Hepatocyte (in vitro differentiated cells): Measurements from ENCODE around the gene SRC. TPM values are rescaled to one million over a fixed set of nuclear protein-coding genes. Genes with fewer than 3 reads are reported as not detected.

ENCODE experiments used
- DNase-seq: peaks from one replicate; pipeline ENCODE4 v3.0.0-alpha.2; 2016; ENCODE audit warnings: low spot score
- H2AFZ ChIP-seq: fragments of 200-600 bp; sonication (generic); 2 replicates; pipeline ENCODE4 v1.6.0; 2016; ENCODE audit warnings: antibody characterized with exemption, mild to moderate bottlenecking
- H3K27ac ChIP-seq: fragments of 200-600 bp; sonication (generic); 2 replicates; pipeline ENCODE4 v1.5.1; 2016; ENCODE audit warnings: mild to moderate bottlenecking
- H3K27me3 ChIP-seq: fragments of 200-600 bp; sonication (generic); 2 replicates; pipeline ENCODE4 v1.6.1; 2016
- H3K36me3 ChIP-seq: fragments of 200-600 bp; sonication (generic); replicated peaks from 2 replicates; pipeline ENCODE4 v1.5.1; 2016; ENCODE audit warnings: low read depth; ENCODE audit not compliant: insufficient read depth
- H3K4me1 ChIP-seq: fragments of 200-600 bp; sonication (generic); 2 replicates; pipeline ENCODE4 v1.5.1; 2016; ENCODE audit warnings: mild to moderate bottlenecking, moderate library complexity; ENCODE audit not compliant: insufficient read depth
- H3K4me2 ChIP-seq: fragments of 200-600 bp; sonication (generic); 2 replicates; pipeline ENCODE4 v1.6.0; 2016
- H3K4me3 ChIP-seq: fragments of 200-600 bp; sonication (generic); 2 replicates; pipeline ENCODE4 v1.5.1; 2016; ENCODE audit warnings: mild to moderate bottlenecking
- H3K79me2 ChIP-seq: fragments of 200-600 bp; sonication (generic); 2 replicates; pipeline ENCODE4 v1.6.0; 2017; ENCODE audit warnings: mild to moderate bottlenecking
- H3K9me2 ChIP-seq: fragments of 200-600 bp; sonication (generic); replicated peaks from 2 replicates; pipeline ENCODE4 v1.6.0; 2017; ENCODE audit warnings: mild to moderate bottlenecking; ENCODE audit not compliant: insufficient read depth
- H3K9me3 ChIP-seq: fragments of 200-600 bp; sonication (generic); 2 replicates; pipeline ENCODE4 v1.5.1; 2016; ENCODE audit warnings: low read depth, mild to moderate bottlenecking
- H4K20me1 ChIP-seq: fragments of 200-600 bp; sonication (generic); 2 replicates; pipeline ENCODE4 v1.6.0; 2016; ENCODE audit warnings: mild to moderate bottlenecking; ENCODE audit not compliant: insufficient read depth, poor library complexity, severe bottlenecking
- EZH2 ChIP-seq: fragments of 200-600 bp; sonication (generic); IDR thresholded peaks from 2 replicates; pipeline ENCODE4 v1.6.1; 2016; ENCODE audit warnings: antibody characterized with exemption, mild to moderate bottlenecking, borderline replicate concordance
- EZH2phosphoT487 ChIP-seq: fragments of 200-600 bp; sonication (generic); IDR thresholded peaks from one replicate; pipeline ENCODE4 v1.6.1; 2018; ENCODE audit warnings: antibody characterized with exemption, mild to moderate bottlenecking, low read depth, moderate library complexity; ENCODE audit not compliant: unreplicated experiment, severe bottlenecking
- WGBS: methylation state at CpG from one replicate; pipeline ENCODE4 v1.1.6; 2016; ENCODE audit warnings: low lambda C conversion rate; ENCODE audit errors: missing lambda C conversion rate; 5-methylcytosine and 5-hydroxymethylcytosine counted together
- polyA plus RNA-seq: library from polyadenylated mRNA; unstranded; fragments of >200 nt; fragmentation: Nextera tagmentation; extraction: Ambion mirVana; gene quantifications from 2 replicates; pipeline ENCODE4 v1.2.1, GENCODE V29; 2016
- total RNA-seq: library from RNA; depleted of rRNA; stranded (reverse); fragments of >200 nt; gene quantifications from 2 replicates; pipeline ENCODE4 v1.2.3, GENCODE V29; 2014
- TF ChIP-seq, protein P1 (sequence below): fragments of 200-600 bp; sonication (generic); IDR thresholded peaks from 2 replicates; pipeline ENCODE4 v1.5.1; 2016; ENCODE audit warnings: antibody characterized with exemption, mild to moderate bottlenecking; ENCODE audit not compliant: poor library complexity

SRC gene
- total and polyA plus RNA-seq, 2 experiments from 2014 or later: 55.1 to 69.8 TPM

DNA sequence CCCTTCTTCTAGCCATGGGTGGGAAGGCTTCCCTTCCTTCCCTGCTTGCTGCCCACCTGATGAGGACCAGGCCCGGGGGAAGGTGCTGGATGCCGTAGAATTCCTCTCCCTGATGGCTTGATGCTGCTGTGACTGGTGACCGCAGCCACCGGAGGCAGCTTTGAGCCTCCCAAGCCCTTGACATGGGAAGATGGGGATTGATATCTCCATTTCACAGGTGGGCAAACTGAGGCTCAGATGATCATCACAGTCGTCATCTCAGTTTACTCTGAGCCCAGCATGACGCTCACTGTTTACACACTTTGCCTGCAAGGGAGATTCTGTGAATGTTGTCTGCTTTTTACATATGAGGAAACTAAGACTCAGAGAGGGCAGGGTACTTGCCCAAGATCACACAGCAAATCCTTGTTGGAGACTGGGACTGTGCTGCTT, 43.9 kb downstream of the SRC start:
- H3K79me2 ChIP-seq: no peaks in the 10 kb centered on the region
- no peak overlapping the region for H2AFZ ChIP-seq
- no peaks in the 10 kb centered on the region for H3K9me3 ChIP-seq
- H3K9me2 ChIP-seq: no peaks in the 10 kb centered on the region
- H4K20me1 ChIP-seq: no peaks in the 10 kb centered on the region
- 97% methylated on average over 6 of the region's 6 CpGs for WGBS
- H3K4me1 ChIP-seq: no peaks in the 10 kb centered on the region
- TF ChIP-seq EZH2phosphoT487: no peak
- TF ChIP-seq, protein P1, sequence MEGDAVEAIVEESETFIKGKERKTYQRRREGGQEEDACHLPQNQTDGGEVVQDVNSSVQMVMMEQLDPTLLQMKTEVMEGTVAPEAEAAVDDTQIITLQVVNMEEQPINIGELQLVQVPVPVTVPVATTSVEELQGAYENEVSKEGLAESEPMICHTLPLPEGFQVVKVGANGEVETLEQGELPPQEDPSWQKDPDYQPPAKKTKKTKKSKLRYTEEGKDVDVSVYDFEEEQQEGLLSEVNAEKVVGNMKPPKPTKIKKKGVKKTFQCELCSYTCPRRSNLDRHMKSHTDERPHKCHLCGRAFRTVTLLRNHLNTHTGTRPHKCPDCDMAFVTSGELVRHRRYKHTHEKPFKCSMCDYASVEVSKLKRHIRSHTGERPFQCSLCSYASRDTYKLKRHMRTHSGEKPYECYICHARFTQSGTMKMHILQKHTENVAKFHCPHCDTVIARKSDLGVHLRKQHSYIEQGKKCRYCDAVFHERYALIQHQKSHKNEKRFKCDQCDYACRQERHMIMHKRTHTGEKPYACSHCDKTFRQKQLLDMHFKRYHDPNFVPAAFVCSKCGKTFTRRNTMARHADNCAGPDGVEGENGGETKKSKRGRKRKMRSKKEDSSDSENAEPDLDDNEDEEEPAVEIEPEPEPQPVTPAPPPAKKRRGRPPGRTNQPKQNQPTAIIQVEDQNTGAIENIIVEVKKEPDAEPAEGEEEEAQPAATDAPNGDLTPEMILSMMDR: no peak
- no peak for TF ChIP-seq EZH2
- DNase-seq: peak; percentile 6
- H3K4me3 ChIP-seq: no peak overlapping the region
- no peak overlapping the region for H3K27ac ChIP-seq
- H3K27me3 ChIP-seq: no peaks in the 10 kb centered on the region
- no peaks in the 10 kb centered on the region for H3K36me3 ChIP-seq
- H3K4me2 ChIP-seq: no peak overlapping the region

DNA sequence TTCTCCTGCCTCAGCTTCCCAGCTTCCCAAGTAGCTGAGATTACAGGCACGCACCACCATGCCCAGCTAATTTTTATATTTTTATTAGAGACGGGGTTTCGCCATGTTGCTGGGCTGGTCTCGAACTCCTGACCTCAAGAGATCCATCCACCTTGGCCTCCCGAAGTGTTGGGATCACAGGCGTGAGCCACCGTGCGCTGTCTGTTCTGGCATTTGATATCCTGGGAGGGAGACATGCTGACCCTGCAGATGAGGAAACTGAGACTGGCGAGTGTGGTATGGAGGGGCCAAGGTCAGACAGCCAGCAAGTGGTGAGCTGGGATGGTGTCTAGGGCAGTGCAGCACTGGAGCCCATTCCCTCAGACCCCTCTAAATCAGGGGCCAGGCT, 44.6 kb downstream of the SRC start:
- no peaks in the 10 kb centered on the region for H3K36me3 ChIP-seq
- 96% methylated on average over 9 of the region's 9 CpGs for WGBS
- DNase-seq: no peak
- no peak overlapping the region for H3K4me3 ChIP-seq
- no peaks in the 10 kb centered on the region for H3K79me2 ChIP-seq
- H2AFZ ChIP-seq: no peak overlapping the region
- TF ChIP-seq, protein P1: no peak
- H3K27me3 ChIP-seq: no peaks in the 10 kb centered on the region
- no peaks in the 10 kb centered on the region for H4K20me1 ChIP-seq
- H3K9me3 ChIP-seq: no peaks in the 10 kb centered on the region
- H3K27ac ChIP-seq: no peak overlapping the region
- no peaks in the 10 kb centered on the region for H3K9me2 ChIP-seq
- H3K4me1 ChIP-seq: peaks cover 6% of the 10 kb centered on the region
- no peak overlapping the region for H3K4me2 ChIP-seq

DNA sequence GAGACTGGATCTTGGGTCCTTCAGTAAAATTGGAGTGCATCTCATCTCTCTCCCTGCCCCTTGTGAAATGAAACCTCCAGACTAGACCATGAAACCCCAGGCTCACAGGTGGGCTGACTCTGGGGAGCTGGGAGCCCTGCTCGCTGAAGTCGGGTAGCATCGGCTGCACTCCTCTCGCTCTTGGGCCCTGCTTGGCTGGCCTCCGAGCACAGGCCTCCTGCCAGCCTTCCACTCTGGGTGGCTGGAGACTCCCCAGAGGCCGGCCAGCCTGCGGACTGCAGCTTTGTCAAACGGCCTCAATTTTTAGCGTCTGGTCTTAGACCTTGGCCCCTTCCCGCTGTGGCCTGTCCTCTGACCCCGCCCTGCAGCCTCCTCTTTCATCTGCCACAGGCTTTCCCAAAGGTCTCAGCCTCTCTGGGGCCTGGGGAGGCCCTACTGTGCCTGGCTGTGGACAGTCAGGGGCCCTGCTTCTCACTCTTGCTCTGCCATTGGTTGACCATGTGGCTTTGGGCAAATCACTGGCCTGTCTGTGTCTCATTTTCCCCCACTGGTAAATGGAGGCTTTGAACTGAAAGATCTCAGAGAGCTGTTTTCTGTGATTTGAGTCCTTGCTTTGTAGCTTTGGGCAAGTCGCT, 45.1 kb downstream of the SRC start:
- DNase-seq: no peak
- Histone ChIP-seq H3K9me2 (no peaks in the 10 kb centered on the region), H3K4me1 (peaks cover 11% of the 10 kb centered on the region), H4K20me1 (no peaks in the 10 kb centered on the region), H3K4me3 (no peak overlapping the region), H2AFZ (no peak overlapping the region), H3K27me3 (no peaks in the 10 kb centered on the region), H3K27ac (no peak overlapping the region), H3K4me2 (no peak overlapping the region), H3K36me3 (no peaks in the 10 kb centered on the region), H3K9me3 (no peaks in the 10 kb centered on the region), H3K79me2 (no peaks in the 10 kb centered on the region)
- TF ChIP-seq, protein P1: no peak
- TF ChIP-seq EZH2 (no peak), EZH2phosphoT487 (no peak)
- WGBS: 87% methylated on average over 12 of the region's 12 CpGs
